Activated naive CD4-positive, alpha-beta T cell treated with anti-CD3 and anti-CD28 coated beads, Interleukin-2, amount 50 U/mL, for 24 hours (primary cell): ENCODE results near the gene APBB1.

ENCODE experiments used
- H3K27ac Mint-ChIP-seq: one replicate; pipeline ENCODE4 v1.8.0; 2021; ENCODE audit warnings: mild to moderate bottlenecking, mixed read lengths
- H3K27me3 Mint-ChIP-seq: one replicate; pipeline ENCODE4 v1.8.0; 2021; ENCODE audit warnings: mixed read lengths
- H3K36me3 Mint-ChIP-seq: one replicate; pipeline ENCODE4 v1.8.0; 2021; ENCODE audit warnings: mixed read lengths
- H3K4me1 Mint-ChIP-seq: one replicate; pipeline ENCODE4 v1.8.0; 2021; ENCODE audit warnings: mixed read lengths
- H3K4me3 Mint-ChIP-seq: one replicate; pipeline ENCODE4 v1.8.0; 2021; ENCODE audit warnings: mild to moderate bottlenecking, mixed read lengths
- H3K9me3 Mint-ChIP-seq: one replicate; pipeline ENCODE4 v1.8.0; 2021; ENCODE audit warnings: mixed read lengths

The APBB1 gene

DNA sequence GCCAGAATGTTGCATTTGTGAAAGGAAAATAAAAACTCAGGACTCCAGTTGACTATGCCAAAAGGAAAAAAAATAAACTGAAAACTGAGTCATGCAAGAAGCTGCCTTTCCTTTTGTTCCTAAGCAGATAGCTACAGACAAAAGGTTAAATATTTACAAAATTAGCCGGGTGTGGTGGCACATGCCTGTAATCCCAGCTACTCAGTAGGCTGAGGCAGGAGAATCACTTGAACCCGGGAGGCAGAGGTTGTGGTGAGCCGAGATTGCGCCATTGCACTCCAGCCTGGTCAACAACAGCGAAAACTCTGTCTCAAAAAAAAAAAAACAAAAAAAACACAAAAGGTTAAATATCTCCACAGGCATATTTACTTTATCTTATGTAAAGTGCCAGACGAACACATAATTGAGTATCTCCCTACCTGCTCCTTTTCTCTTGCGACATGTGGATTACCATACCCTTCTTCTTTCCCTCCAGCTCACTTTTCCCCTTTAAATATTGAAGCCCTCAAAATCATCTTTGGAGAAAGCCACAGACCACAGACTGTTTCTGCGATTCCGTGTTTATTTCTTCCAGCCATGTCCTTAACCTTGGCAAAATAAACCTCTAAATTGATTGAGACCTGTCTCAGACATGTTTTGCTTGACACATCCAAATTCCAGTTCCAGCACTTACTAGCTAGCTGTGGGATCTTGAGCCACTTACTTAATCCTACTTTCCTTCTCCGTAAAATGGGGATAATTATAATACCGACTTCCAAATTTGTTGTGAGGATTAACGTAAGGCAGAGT lies 30.9 kb downstream of the APBB1 start:
- Mint-ChIP-seq H3K9me3 (no peaks in the 10 kb centered on the region), H3K4me1 (peaks cover 51% of the 10 kb centered on the region), H3K36me3 (peaks cover under 1% of the 10 kb centered on the region), H3K27ac (peak overlapping the region; percentile 17), H3K4me3 (no peak overlapping the region), H3K27me3 (no peaks in the 10 kb centered on the region)

DNA sequence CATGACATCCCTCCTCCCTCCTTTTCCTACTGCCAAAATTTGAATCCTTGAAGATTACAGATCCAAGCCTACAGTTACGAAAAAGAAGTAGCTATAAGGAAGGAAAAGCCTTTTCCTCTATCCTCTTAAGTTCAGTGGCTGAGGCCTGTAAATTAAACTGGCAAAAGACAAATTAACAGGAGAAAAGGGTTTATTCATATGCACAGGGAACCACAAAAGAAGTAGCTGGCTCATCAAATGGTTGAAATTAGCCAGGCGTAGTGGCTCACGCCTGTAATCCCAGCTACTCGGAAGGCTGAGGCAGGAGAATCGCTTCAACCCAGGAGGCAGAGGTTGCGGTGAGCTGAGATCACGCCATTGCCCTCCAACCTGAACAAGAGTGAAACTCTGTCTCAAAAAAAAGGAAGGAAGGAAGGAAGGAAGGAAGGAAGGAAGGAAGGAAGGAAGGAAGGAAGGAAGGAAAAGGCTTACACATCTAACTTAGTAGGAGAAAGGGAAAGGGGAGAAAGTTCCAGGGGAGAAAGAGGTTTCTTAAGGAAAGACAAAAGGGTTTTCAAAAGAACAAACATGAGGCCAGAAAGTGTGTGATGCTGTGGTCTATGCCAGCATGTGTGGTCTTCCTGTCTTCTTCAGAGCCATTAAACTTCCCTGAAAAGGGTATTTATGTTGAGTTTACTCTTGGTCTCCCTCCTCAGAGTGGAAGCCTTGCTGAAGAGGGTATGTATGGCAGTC lies 33.7 kb downstream of the APBB1 start:
- Mint-ChIP-seq H3K4me3 (no peak overlapping the region), H3K4me1 (peaks cover 30% of the 10 kb centered on the region), H3K36me3 (no peaks in the 10 kb centered on the region), H3K27me3 (no peaks in the 10 kb centered on the region), H3K27ac (no peak overlapping the region), H3K9me3 (no peaks in the 10 kb centered on the region)

DNA sequence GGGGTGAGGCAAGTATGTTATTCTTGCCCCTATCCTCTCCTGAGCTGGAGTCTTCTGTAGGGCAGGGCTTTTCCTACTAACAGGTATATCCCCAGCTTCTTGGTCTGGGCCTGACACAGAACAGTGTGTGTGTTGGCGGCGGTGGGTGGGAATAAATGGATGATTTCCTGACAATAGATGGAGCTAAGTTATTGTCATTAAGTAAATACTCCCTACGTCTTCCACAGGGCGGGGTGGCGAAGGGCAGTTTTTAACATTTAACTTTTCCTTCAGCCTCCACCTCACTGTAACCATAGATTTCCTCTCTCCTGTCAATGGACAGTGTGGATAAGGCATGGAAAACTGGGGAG lies 40.3 kb downstream of the APBB1 start:
- Mint-ChIP-seq H3K27me3 (no peaks in the 10 kb centered on the region), H3K4me3 (no peak overlapping the region), H3K27ac (peak overlapping the region; percentile 38), H3K4me1 (peaks cover 38% of the 10 kb centered on the region), H3K36me3 (no peaks in the 10 kb centered on the region), H3K9me3 (no peaks in the 10 kb centered on the region)

DNA sequence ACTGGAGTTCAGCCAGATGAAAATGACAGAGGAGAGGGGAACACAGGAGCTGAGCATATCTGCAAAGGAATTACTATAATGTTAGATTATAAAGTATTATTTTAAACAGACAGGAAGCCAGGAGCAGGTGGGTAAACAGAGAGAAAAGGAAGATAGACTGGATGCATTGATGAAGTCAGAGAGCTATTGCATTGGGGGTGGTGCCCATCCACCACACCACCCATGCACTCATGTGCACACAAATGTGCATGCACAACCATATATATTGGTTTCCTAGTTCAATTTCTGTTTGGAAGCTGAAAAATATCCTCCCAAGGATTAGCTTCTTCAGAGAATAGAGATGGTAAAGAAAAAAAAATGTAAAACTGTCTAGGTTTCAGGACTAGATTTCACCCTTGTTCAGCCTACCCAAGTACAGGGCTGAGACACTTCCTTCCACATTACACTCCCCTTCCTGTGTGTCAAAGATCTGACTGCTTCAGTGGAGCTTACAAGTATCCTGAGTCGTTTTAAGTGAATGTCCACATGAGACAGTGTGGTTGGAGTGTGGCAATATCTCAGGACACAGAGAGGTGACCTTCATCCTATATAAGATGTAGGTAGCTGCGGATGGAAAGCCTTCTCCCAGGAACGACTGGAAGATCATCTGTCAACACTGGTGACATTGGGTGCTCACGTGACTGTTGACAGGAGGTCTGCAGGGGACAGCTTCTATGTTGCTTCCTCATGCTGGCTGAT lies 40.8 kb downstream of the APBB1 start:
- Mint-ChIP-seq H3K27me3 (no peaks in the 10 kb centered on the region), H3K36me3 (no peaks in the 10 kb centered on the region), H3K27ac (peak overlapping the region; percentile 38), H3K4me3 (peak overlapping the region; percentile 15), H3K9me3 (no peaks in the 10 kb centered on the region), H3K4me1 (peaks cover 38% of the 10 kb centered on the region)

DNA sequence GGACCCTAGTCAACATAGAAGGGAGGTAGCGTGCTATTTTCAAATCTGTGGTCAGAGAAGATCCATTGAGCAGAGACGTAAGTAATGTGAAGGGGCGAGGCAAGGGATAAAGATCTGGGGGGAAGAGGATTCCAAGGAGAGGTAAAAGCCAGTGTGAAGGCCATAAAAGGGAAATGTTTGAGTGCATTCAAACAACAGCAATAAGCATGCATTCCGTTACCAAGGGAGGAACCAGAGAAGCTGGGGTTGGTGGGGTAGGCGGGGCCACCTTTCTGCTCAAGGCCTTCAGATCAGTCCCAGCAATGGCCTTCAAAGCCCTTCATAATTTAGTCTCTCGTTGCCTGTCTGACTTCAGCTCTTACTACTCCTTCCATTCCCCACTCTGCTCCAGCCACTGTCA lies 47.1 kb downstream of the APBB1 start:
- H3K27ac Mint-ChIP-seq, result no peak overlapping the region
- no peaks in the 10 kb centered on the region for H3K9me3 Mint-ChIP-seq
- no peaks in the 10 kb centered on the region for H3K27me3 Mint-ChIP-seq
- no peak overlapping the region for H3K4me3 Mint-ChIP-seq
- H3K36me3 Mint-ChIP-seq, result no peaks in the 10 kb centered on the region
- H3K4me1 Mint-ChIP-seq, result peaks cover 10% of the 10 kb centered on the region

DNA sequence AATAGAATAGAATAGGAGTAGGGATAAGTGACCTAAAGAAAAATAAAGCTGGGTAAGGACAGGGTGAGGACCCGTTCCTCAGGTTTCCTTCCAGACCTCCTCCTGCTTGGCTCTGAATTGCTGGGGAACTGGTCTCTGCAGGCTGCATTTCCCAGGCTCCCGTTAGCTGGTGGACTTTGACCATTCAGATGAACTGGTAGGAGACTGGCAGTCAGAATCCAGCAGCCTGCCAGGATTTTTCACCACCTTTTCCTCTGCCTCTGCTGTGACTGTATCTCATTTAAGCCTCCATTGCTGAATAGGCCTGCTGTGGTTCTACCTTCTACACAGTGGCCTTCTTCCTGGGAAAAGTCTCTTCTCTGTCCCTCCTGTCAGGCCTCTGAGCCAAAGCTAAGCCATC lies 53.2 kb downstream of the APBB1 start:
- Mint-ChIP-seq H3K36me3 (no peaks in the 10 kb centered on the region), H3K27ac (no peak overlapping the region), H3K4me3 (no peak overlapping the region), H3K4me1 (no peaks in the 10 kb centered on the region), H3K9me3 (no peaks in the 10 kb centered on the region), H3K27me3 (no peaks in the 10 kb centered on the region)

DNA sequence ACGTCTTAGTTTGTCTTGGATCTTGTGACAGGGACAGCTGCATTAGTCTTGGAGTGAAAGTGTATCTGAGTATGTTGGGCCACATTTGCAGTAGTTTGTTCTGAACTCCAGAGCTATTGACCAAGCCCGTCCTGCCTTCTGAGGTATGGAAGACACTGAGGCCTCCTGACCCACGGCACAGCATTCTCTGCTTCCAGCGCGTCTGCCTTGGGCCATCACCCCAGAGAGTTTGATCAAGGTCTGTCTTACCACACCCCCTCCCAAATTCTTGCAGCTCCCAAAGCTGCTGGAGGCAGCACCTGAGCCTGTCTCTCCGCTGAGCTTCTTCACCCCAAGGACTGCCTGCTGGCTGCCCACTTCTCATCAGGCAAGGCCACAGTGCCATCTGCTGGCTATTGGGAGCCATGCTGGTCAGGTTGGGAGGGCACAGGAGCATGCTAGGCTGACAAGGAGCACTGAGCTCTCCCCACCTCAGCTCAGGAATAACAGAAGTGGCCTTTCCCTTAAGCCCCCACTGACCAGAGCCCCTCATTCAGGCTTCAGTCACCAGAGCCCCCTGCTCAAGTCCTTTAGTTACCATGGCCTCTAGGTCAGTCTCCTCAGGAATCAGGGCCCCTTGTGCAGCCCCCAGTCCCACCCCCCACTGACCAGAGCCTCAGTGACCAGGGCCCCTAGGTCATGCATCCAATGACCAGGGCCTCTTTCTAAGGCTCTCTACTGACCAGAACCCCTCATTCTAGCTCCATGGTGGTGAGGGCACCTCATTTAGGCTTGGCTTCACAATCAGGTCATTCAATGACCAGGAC lies 55.8 kb downstream of the APBB1 start:
- Mint-ChIP-seq H3K27ac (no peak overlapping the region), H3K4me3 (no peak overlapping the region), H3K4me1 (no peaks in the 10 kb centered on the region), H3K36me3 (no peaks in the 10 kb centered on the region), H3K27me3 (no peaks in the 10 kb centered on the region), H3K9me3 (no peaks in the 10 kb centered on the region)

DNA sequence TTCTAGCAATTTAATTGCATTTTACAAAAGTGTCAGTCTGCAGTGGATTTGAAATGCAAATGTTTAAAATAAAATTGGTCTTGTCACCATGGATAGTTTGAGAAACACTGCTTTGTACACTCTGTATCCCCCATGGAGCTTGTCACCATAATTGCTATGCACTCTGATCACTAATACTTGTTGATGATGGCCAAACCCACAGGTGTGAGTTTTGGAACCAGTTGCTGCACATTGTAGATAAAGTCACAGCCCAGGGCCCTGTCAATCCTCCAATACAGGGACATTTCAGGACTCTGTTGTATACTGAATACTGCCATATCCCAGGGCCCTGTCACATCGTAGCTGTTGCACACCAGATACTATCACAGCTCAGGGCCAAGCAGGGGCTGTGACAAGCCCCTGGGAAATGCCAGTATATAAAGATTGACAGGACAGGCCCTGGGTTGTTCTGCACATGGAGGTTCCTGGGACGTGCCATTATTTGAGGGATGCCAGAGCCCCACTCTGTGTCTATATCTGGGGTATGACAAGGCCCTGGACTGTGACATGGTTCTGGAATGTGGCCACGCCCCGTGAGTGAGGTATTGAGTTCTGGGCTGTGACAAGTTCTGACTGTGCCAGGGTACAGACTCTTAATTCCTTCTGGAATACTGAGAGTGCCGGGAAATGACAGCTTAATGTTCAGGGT lies 56.6 kb downstream of the APBB1 start:
- Mint-ChIP-seq H3K36me3 (no peaks in the 10 kb centered on the region), H3K9me3 (no peaks in the 10 kb centered on the region), H3K4me1 (peaks cover under 1% of the 10 kb centered on the region), H3K4me3 (no peak overlapping the region), H3K27me3 (no peaks in the 10 kb centered on the region), H3K27ac (no peak overlapping the region)

DNA sequence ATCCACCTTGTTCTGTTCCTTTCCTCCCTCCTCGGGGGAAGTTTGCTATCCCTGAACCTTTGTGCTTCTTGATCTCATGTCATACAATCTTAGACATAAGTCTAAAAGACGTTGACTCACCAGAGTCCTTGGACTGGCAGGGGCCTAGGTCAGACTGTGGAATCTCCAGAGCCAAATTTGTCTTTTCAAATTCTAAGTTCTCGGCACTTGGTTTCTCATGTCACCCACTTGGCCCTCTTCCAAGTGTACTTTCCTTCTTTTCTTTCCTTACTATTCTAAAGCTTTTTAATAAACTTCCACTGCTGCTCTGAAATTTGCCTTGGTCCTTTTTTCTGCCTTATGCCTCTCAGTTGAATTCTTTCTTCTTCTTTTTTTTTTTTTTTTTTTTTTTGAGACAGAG lies 58.7 kb downstream of the APBB1 start:
- H3K4me3 Mint-ChIP-seq, result no peak overlapping the region
- no peak overlapping the region for H3K27ac Mint-ChIP-seq
- peaks cover 3% of the 10 kb centered on the region for H3K4me1 Mint-ChIP-seq
- H3K36me3 Mint-ChIP-seq, result no peaks in the 10 kb centered on the region
- no peaks in the 10 kb centered on the region for H3K27me3 Mint-ChIP-seq
- no peaks in the 10 kb centered on the region for H3K9me3 Mint-ChIP-seq

DNA sequence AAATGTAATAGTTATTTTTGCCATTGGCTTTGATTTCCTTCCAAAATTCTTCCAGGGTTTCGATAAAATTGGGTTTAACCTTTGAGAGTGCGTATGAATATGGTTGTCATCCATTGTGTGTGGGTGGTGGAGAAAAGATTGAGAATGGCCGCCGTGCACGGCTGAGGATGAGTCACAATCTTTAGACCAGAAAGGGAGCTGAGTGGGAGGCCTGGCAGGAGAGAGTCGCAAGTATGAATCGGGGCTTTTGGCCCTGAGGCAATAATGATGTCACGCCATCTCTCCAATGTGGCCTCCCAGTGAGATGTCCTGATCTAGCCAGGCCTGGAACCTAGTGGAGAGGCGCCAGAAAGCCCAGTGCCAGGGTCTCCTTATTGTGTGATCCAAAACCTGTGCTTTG lies 61.7 kb downstream of the APBB1 start:
- Mint-ChIP-seq H3K4me1 (peaks cover 3% of the 10 kb centered on the region), H3K4me3 (no peak overlapping the region), H3K9me3 (no peaks in the 10 kb centered on the region), H3K27me3 (no peaks in the 10 kb centered on the region), H3K27ac (no peak overlapping the region), H3K36me3 (no peaks in the 10 kb centered on the region)

DNA sequence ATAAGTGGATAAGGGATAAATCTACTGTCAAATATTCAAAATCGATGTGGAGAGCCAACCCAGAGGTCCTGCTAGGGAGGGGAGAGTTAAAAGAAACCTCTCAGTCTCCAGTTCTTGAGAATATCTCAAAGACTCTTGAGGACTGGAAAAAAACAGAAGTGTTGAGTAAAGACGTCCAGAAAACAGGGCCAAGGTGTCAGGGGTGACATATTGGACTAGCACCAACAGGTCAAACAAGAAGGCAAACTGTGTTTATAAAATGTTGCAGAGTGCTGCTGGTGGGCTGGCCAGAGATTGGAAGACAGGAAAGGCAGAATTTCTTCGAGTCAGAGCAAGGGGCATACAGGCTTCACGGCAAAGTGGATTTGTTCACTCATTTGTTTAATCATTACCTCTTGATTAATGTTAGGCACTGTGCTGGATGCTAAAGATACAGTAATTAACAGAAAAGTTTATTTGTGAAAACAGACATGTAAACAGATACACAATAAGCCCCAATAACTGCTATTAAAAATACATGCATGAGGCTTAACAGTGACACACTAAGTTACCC lies 62.3 kb downstream of the APBB1 start:
- Mint-ChIP-seq H3K27ac (no peak overlapping the region), H3K27me3 (no peaks in the 10 kb centered on the region), H3K4me3 (no peak overlapping the region), H3K4me1 (peaks cover 3% of the 10 kb centered on the region), H3K9me3 (no peaks in the 10 kb centered on the region), H3K36me3 (no peaks in the 10 kb centered on the region)

DNA sequence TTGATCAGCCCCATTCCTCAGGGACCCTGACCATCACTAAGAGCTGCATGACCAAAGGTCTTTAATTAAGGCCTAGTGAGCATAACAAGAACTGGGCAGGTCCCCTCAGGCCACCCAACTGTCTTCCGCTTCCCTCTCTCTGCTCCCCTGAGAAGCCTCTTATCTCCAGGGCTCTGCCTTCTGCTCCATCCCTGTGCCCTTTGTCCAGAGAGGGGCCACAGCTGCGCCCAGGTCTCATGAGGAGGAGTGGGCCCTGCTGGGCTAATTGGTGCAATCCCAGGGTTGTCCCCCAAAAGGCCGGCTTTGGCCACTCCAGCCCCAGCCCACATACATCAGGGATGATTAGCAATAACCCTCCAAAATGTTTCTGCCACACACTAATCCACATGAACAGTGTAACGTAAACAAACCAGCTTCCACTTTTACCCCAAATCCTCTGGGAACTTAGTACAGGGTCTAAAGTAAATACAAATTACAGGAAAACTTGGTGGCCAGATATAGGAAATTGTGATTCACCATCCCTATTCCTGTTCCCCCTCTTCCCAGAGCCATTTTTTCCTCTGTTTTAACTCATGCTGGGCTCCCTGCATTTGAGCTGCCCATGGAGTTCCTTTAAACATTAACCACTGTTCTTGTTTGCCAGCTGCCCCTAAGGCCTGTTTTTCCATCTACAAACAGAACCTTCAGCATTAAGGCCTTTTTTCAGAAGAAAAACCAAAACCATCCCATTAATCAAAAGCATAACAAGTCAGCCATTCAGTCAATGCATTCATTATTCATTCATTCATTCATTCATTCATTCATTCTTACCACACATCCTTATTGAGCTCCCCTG lies 64.0 kb downstream of the APBB1 start:
- Mint-ChIP-seq H3K27ac (no peak overlapping the region), H3K4me3 (no peak overlapping the region), H3K4me1 (peaks cover 3% of the 10 kb centered on the region), H3K27me3 (no peaks in the 10 kb centered on the region), H3K36me3 (no peaks in the 10 kb centered on the region), H3K9me3 (no peaks in the 10 kb centered on the region)

DNA sequence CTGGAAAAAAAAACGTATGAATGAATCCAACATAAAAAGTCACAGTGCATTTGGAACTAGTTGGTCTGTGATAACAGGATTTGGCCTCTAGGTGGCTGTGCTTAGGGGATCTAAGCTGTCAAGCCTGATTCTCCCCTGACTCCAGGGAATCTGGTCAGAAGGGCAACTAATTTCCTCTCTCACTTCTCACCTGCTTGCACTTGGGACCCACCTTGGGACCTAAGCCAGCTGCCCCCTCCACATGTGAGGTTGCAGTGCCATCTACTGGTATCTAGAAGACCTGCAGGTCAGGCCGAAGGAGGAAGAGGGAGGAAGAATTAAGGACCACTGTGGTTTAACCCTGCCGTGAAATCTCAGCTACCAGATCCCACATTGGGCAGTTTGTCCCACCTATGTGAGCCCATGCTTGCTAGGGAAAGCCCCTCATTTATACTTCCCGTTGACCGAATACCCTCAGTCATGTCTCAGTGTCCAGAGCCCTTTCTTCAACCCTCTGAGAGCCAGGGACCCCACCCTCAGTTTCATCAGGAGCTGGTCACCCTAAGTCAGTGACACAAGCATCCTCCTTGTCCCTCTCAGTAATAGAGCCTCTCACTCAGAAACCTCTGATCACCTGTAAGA lies 65.4 kb downstream of the APBB1 start:
- Mint-ChIP-seq H3K27ac (no peak overlapping the region), H3K9me3 (no peaks in the 10 kb centered on the region), H3K36me3 (no peaks in the 10 kb centered on the region), H3K4me1 (peaks cover 3% of the 10 kb centered on the region), H3K27me3 (no peaks in the 10 kb centered on the region), H3K4me3 (no peak overlapping the region)
